Activated CD8-positive, alpha-beta T cell treated with anti-CD3 and anti-CD28 coated beads for 36 hours (primary cell): ENCODE data around the gene NCAPG2. TPM values are rescaled to one million over a fixed set of nuclear protein-coding genes. Genes with fewer than 3 reads are reported as not detected.

ENCODE experiments used
- ATAC-seq: fragments of 200-7000 bp; cut with Tn5 transposase; one replicate; pipeline ENCODE4 v1.10.0; 2021; ENCODE audit warnings: mild to moderate bottlenecking, moderate library complexity
- CTCF ChIA-PET: fragments of 350-600 bp; sonication (Branson Sonifier 250); formaldehyde crosslinking; loops from one replicate; lab custom pipeline; 2021; ENCODE audit warnings: antibody characterized with exemption; lab: Charles Lee
- POLR2A ChIA-PET: fragments of 350-600 bp; sonication (Branson Sonifier 250); formaldehyde crosslinking; loops from one replicate; lab custom pipeline; 2021; ENCODE audit warnings: antibody characterized with exemption; lab: Charles Lee
- DNase-seq: peaks from one replicate; pipeline ENCODE4 v3.0.0-alpha.2; 2020
- H3K27ac Mint-ChIP-seq: one replicate; pipeline ENCODE4 v1.8.0; 2021; ENCODE audit warnings: mild to moderate bottlenecking, mixed read lengths
- H3K27me3 Mint-ChIP-seq: one replicate; pipeline ENCODE4 v1.8.0; 2021; ENCODE audit warnings: mixed read lengths
- H3K36me3 Mint-ChIP-seq: one replicate; pipeline ENCODE4 v1.8.0; 2021; ENCODE audit warnings: low read depth, mixed read lengths
- H3K4me1 Mint-ChIP-seq: one replicate; pipeline ENCODE4 v1.8.0; 2021; ENCODE audit warnings: low read depth, mixed read lengths
- H3K4me3 Mint-ChIP-seq: one replicate; pipeline ENCODE4 v1.8.0; 2021; ENCODE audit warnings: mild to moderate bottlenecking, moderate library complexity, mixed read lengths
- H3K9me3 Mint-ChIP-seq: one replicate; pipeline ENCODE4 v1.8.0; 2021; ENCODE audit warnings: mixed read lengths
- intact Hi-C: fragments of 100-400 bp; cut with micrococcal nuclease; formaldehyde crosslinking; loops from one replicate; pipeline ENCODE4 v1.10.0; 2022
- total RNA-seq, 2 experiments: library from RNA; stranded (reverse); gene quantifications; one replicate each; pipeline ENCODE4 v1.2.3, GENCODE V29; 2021
- TF ChIP-seq, protein P1 (sequence below): fragments of 200-600 bp; IDR thresholded peaks from one replicate; pipeline ENCODE4 v1.8.0; 2022; ENCODE audit warnings: antibody characterized with exemption, mild to moderate bottlenecking

Gene NCAPG2
- total RNA-seq, 2 experiments from 2014 or later: 108 to 113 TPM

DNA sequence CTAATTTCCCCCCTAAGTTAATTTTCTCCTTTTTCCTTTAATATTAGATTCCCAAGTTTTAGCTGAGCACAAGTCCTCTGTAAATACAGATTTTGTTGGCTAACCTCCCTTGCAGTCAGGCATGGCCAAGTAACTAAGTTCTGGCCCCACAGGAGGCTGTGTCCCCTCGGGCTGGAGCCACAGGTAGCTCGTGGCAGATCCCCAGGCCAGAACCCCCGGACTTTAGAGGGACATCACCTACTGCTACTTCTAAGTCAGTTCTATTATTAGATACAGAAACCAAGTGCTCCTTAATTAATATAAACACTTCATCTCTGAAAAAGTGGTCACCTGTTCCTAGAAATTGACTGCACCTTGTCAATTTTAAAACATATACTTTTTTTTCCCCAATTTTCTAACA is 46.1 kb upstream of the NCAPG2 start:
- Mint-ChIP-seq H3K4me1 (peaks cover 5% of the 10 kb centered on the region), H3K36me3 (peaks cover 19% of the 10 kb centered on the region), H3K9me3 (no peaks in the 10 kb centered on the region), H3K27me3 (no peaks in the 10 kb centered on the region), H3K27ac (no peak overlapping the region), H3K4me3 (no peak overlapping the region)
- DNase-seq: no peak
- POLR2A ChIA-PET: no interaction called here
- TF ChIP-seq, protein P1, sequence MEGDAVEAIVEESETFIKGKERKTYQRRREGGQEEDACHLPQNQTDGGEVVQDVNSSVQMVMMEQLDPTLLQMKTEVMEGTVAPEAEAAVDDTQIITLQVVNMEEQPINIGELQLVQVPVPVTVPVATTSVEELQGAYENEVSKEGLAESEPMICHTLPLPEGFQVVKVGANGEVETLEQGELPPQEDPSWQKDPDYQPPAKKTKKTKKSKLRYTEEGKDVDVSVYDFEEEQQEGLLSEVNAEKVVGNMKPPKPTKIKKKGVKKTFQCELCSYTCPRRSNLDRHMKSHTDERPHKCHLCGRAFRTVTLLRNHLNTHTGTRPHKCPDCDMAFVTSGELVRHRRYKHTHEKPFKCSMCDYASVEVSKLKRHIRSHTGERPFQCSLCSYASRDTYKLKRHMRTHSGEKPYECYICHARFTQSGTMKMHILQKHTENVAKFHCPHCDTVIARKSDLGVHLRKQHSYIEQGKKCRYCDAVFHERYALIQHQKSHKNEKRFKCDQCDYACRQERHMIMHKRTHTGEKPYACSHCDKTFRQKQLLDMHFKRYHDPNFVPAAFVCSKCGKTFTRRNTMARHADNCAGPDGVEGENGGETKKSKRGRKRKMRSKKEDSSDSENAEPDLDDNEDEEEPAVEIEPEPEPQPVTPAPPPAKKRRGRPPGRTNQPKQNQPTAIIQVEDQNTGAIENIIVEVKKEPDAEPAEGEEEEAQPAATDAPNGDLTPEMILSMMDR: no peak
- intact Hi-C loops: no loop called here
- no peak for ATAC-seq
- CTCF ChIA-PET: interaction anchor here (0.9 kb wide), 1 partner anchor 11 kb away, joined by 3 read pairs; no protein-coding TSS in a partner anchor

DNA sequence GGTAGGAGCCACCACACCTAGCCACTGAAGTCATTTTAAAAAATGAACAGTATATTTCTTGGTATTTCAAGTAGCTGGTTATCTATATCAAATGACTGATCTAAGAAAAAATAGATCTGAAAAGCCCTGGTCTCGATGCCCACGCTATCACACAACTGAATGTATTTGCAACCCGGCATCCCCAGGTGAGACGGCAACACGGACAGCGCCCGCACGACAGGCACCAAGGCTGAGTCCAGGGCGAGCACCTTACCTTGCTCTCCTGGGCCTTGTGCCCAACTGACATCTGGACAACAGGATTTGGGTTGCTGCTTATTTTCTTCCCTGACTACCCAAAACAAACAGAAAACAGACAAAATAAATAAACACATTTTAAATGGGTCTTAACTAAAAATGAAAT is 44.8 kb upstream of the NCAPG2 start:
- Mint-ChIP-seq H3K4me3 (no peak overlapping the region), H3K4me1 (peaks cover 5% of the 10 kb centered on the region), H3K27ac (no peak overlapping the region), H3K9me3 (no peaks in the 10 kb centered on the region), H3K27me3 (no peaks in the 10 kb centered on the region), H3K36me3 (peaks cover 12% of the 10 kb centered on the region)
- ATAC-seq (no peak), DNase-seq (no peak)
- intact Hi-C loops: no loop called here
- CTCF ChIA-PET: interaction anchor here (0.7 to 1.2 kb wide), 2 partner anchors 98 to 408 kb away, joined by 3 read pairs; no protein-coding TSS in a partner anchor
- POLR2A ChIA-PET: no interaction called here
- TF ChIP-seq, protein P1: no peak

DNA sequence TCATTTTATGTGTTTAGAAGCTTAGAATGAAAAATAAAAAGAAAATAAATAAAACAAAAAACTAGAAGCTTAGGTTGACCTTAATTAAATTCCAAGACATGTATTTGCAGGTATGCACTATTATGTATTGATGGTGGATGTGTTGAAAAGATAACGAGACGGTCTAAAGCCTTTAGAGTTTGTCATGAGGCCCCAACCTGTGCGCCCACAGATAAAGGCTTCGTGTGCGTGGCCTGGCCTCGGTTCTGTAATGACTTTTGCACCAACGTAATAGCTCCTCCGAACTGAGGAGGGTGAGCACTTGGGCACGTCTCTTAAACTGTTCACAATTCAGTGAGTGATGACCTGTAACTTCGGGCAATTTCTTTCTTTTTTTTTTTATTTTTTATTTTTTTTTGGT is 43.7 kb upstream of the NCAPG2 start:
- Mint-ChIP-seq H3K9me3 (no peaks in the 10 kb centered on the region), H3K27me3 (no peaks in the 10 kb centered on the region), H3K36me3 (peaks cover 16% of the 10 kb centered on the region), H3K4me1 (peaks cover 5% of the 10 kb centered on the region), H3K4me3 (no peak overlapping the region), H3K27ac (no peak overlapping the region)
- ChIA-PET CTCF (no interaction called here), POLR2A (no interaction called here)
- ATAC-seq: no peak
- intact Hi-C loops: no loop called here
- TF ChIP-seq, protein P1: no peak
- no peak for DNase-seq

DNA sequence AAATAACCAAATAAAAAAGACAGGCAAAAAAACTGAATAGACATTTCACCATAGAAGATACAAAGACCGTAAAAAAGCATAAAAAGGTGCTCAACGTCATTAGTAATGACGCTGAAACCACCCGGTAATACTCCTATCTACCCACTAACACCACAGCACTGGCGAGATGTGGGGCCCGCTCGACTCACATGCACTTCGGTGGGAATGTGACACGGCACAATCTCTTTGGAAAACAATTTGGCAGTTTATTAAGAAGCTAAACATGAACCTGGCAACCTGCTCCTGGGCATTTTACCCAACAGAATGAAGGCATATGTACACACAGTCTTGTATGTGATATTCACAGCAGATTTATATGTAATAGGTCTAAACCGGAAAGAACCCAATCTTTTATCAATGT is 42.8 kb upstream of the NCAPG2 start:
- Mint-ChIP-seq H3K27ac (no peak overlapping the region), H3K9me3 (no peaks in the 10 kb centered on the region), H3K27me3 (no peaks in the 10 kb centered on the region), H3K36me3 (peaks cover 21% of the 10 kb centered on the region), H3K4me3 (no peak overlapping the region), H3K4me1 (peaks cover 5% of the 10 kb centered on the region)
- ATAC-seq: no peak
- intact Hi-C loops: no loop called here
- no peak for DNase-seq
- CTCF ChIA-PET: no interaction called here
- POLR2A ChIA-PET: no interaction called here
- TF ChIP-seq, protein P1: no peak

DNA sequence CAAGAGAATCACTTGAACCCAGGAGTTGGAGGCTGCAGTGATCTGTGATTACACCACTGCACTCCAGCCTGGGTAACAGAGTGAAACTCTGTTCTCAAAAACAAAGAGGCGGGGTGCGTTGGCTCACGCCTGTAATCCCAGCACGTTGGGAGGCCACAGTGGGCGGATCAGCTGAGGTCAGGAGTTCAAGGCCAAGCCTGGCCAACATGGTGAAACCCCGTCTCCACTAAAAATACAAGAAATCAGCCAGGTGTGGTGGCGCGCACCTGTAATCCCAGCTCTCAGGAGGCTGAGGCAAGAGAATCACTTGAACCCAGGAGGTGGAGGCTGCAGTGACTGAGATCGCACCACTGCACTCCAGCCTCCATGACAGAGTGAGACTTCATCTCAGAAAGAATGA is 42.4 kb upstream of the NCAPG2 start:
- Mint-ChIP-seq H3K4me3 (no peak overlapping the region), H3K27me3 (no peaks in the 10 kb centered on the region), H3K27ac (no peak overlapping the region), H3K9me3 (no peaks in the 10 kb centered on the region), H3K4me1 (peaks cover 2% of the 10 kb centered on the region), H3K36me3 (peaks cover 25% of the 10 kb centered on the region)
- ATAC-seq: no peak
- intact Hi-C loops: no loop called here
- no peak for DNase-seq
- POLR2A ChIA-PET: interaction anchor here (0.6 kb wide), 1 partner anchor 1712 kb away, joined by 3 read pairs; no protein-coding TSS in a partner anchor
- TF ChIP-seq, protein P1: no peak
- CTCF ChIA-PET: no interaction called here
